ENCODE results near the gene MRPL14. TPM values are rescaled to one million over a fixed set of nuclear protein-coding genes. Genes with fewer than 3 reads are reported as not detected.
"Not testable (repeated sequence)": the region's sequence is repeated elsewhere in the genome, so short reads cannot be mapped to it uniquely, and the experiment has no call there.

The MRPL14 gene
- total RNA-seq, 1 experiment from 2014 or later, result 58.8 TPM

GRCh38 chr6:44156494-44157151, 29.4 kb upstream of the MRPL14 start:
- Histone ChIP-seq H3K4me1 (peaks cover 3% of the 10 kb centered on the region), H3K9me3 (replicated peaks) (no peaks in the 10 kb centered on the region), H3K27me3 (no peaks in the 10 kb centered on the region), H3K36me3 (no peaks in the 10 kb centered on the region), H3K4me3 (no peak overlapping the region), H3K27ac (no peak overlapping the region)
- DNase-seq, result no peak

GRCh38 chr6:44154067-44154466, 26.8 kb upstream of the MRPL14 start:
- Histone ChIP-seq H3K36me3 (no peaks in the 10 kb centered on the region), H3K4me3 (no peak overlapping the region), H3K27ac (no peak overlapping the region), H3K27me3 (no peaks in the 10 kb centered on the region), H3K4me1 (no peaks in the 10 kb centered on the region), H3K9me3 (replicated peaks) (no peaks in the 10 kb centered on the region)
- DNase-seq, result no peak

- H3K9me3 ChIP-seq (replicated peaks), result no peaks in the 10 kb centered on the region
- H3K27me3 ChIP-seq, result no peaks in the 10 kb centered on the region
- no peaks in the 10 kb centered on the region for H3K4me1 ChIP-seq
- H3K36me3 ChIP-seq, result no peaks in the 10 kb centered on the region
- no peak overlapping the region for H3K4me3 ChIP-seq
- no peak for DNase-seq
- H3K27ac ChIP-seq, result no peak overlapping the region
Measured at GRCh38 chr6:44152533-44152932, 25.3 kb upstream of the MRPL14 start.

GRCh38 chr6:44152109-44152461, 24.8 kb upstream of the MRPL14 start:
- Histone ChIP-seq H3K36me3 (no peaks in the 10 kb centered on the region), H3K27ac (no peak overlapping the region), H3K4me1 (no peaks in the 10 kb centered on the region), H3K4me3 (no peak overlapping the region), H3K9me3 (replicated peaks) (no peaks in the 10 kb centered on the region), H3K27me3 (no peaks in the 10 kb centered on the region)
- DNase-seq, result no peak

GRCh38 chr6:44151348-44152108, 24.3 kb upstream of the MRPL14 start:
- H3K27ac ChIP-seq, result no peak overlapping the region
- H3K4me3 ChIP-seq, result no peak overlapping the region
- H3K27me3 ChIP-seq, result no peaks in the 10 kb centered on the region
- H3K36me3 ChIP-seq, result no peaks in the 10 kb centered on the region
- H3K4me1 ChIP-seq, result no peaks in the 10 kb centered on the region
- H3K9me3 ChIP-seq (replicated peaks), result no peaks in the 10 kb centered on the region
- no peak for DNase-seq

GRCh38 chr6:44150317-44150917, 23.2 kb upstream of the MRPL14 start:
- no peaks in the 10 kb centered on the region for H3K27me3 ChIP-seq
- no peak overlapping the region for H3K4me3 ChIP-seq
- H3K4me1 ChIP-seq, result no peaks in the 10 kb centered on the region
- DNase-seq, result no peak
- no peaks in the 10 kb centered on the region for H3K9me3 ChIP-seq (replicated peaks)
- no peak overlapping the region for H3K27ac ChIP-seq
- no peaks in the 10 kb centered on the region; the same call in 1 of the 2 replicates for H3K36me3 ChIP-seq

- Histone ChIP-seq H3K4me1 (no peaks in the 10 kb centered on the region), H3K9me3 (replicated peaks) (no peaks in the 10 kb centered on the region), H3K27me3 (no peaks in the 10 kb centered on the region), H3K36me3 (no peaks in the 10 kb centered on the region; the same call in 1 of the 2 replicates), H3K4me3 (no peak overlapping the region), H3K27ac (no peak overlapping the region)
- no peak for DNase-seq
Measured at GRCh38 chr6:44149369-44150012, 22.2 kb upstream of the MRPL14 start.

- no peak for DNase-seq
- H3K36me3 ChIP-seq, result no peaks in the 10 kb centered on the region; the same call in 1 of the 2 replicates
- H3K4me1 ChIP-seq, result no peaks in the 10 kb centered on the region
Measured at GRCh38 chr6:44148306-44148705, 21.1 kb upstream of the MRPL14 start.

GRCh38 chr6:44147256-44147655, 20.0 kb upstream of the MRPL14 start:
- H3K9me3 ChIP-seq (replicated peaks), result no peaks in the 10 kb centered on the region
- no peaks in the 10 kb centered on the region for H3K27me3 ChIP-seq
- no peaks in the 10 kb centered on the region; the same call in 1 of the 2 replicates for H3K36me3 ChIP-seq
- no peaks in the 10 kb centered on the region for H3K4me1 ChIP-seq
- no peak overlapping the region for H3K4me3 ChIP-seq
- no peak for DNase-seq
- H3K27ac ChIP-seq, result no peak overlapping the region

More at GRCh38 chr6:44148306-44148705, 21.1 kb upstream of the MRPL14 start:
- Histone ChIP-seq H3K9me3 (replicated peaks) (no peaks in the 10 kb centered on the region), H3K27ac (no peak overlapping the region), H3K27me3 (no peaks in the 10 kb centered on the region), H3K4me3 (no peak overlapping the region)

- Histone ChIP-seq H3K9me3 (replicated peaks) (no peaks in the 10 kb centered on the region), H3K27ac (no peak overlapping the region), H3K4me3 (no peak overlapping the region), H3K27me3 (no peaks in the 10 kb centered on the region), H3K4me1 (no peaks in the 10 kb centered on the region), H3K36me3 (no peaks in the 10 kb centered on the region; the same call in 1 of the 2 replicates)
- DNase-seq, result no peak
Measured at GRCh38 chr6:44146685-44147084, 19.4 kb upstream of the MRPL14 start.

GRCh38 chr6:44145839-44146238, 18.6 kb upstream of the MRPL14 start:
- Histone ChIP-seq H3K36me3 (no peaks in the 10 kb centered on the region; the same call in 1 of the 2 replicates), H3K4me1 (no peaks in the 10 kb centered on the region), H3K27me3 (no peaks in the 10 kb centered on the region), H3K4me3 (no peak overlapping the region), H3K27ac (no peak overlapping the region), H3K9me3 (replicated peaks) (no peaks in the 10 kb centered on the region)
- DNase-seq, result no peak

GRCh38 chr6:44144536-44144935, 17.3 kb upstream of the MRPL14 start:
- H3K36me3 ChIP-seq, H3K4me3 ChIP-seq, H3K27ac ChIP-seq: not testable (repeated sequence)

GRCh38 chr6:44143731-44144130, 16.5 kb upstream of the MRPL14 start:
- DNase-seq, result no peak
- no peak overlapping the region for H3K27ac ChIP-seq
- no peaks in the 10 kb centered on the region; the same call in 1 of the 2 replicates for H3K36me3 ChIP-seq
- H3K27me3 ChIP-seq, result no peaks in the 10 kb centered on the region
- H3K9me3 ChIP-seq (replicated peaks), result no peaks in the 10 kb centered on the region
- H3K4me3 ChIP-seq, result no peak overlapping the region
- H3K4me1 ChIP-seq, result no peaks in the 10 kb centered on the region

More at GRCh38 chr6:44144536-44144935, 17.3 kb upstream of the MRPL14 start:
- H3K27me3 ChIP-seq; DNase-seq; H3K9me3 ChIP-seq (replicated peaks); H3K4me1 ChIP-seq: not testable (repeated sequence)

GRCh38 chr6:44142835-44143234, 15.6 kb upstream of the MRPL14 start:
- H3K27ac ChIP-seq, result no peak overlapping the region
- DNase-seq, result no peak
- H3K36me3 ChIP-seq, result no peaks in the 10 kb centered on the region; the same call in 1 of the 2 replicates
- H3K9me3 ChIP-seq (replicated peaks), result no peaks in the 10 kb centered on the region
- no peak overlapping the region for H3K4me3 ChIP-seq
- no peaks in the 10 kb centered on the region for H3K27me3 ChIP-seq
- H3K4me1 ChIP-seq, result no peaks in the 10 kb centered on the region

GRCh38 chr6:44139351-44139743, 12.1 kb upstream of the MRPL14 start:
- H3K9me3 ChIP-seq (replicated peaks), result no peaks in the 10 kb centered on the region
- H3K27ac ChIP-seq, result no peak overlapping the region
- no peaks in the 10 kb centered on the region for H3K27me3 ChIP-seq
- no peaks in the 10 kb centered on the region for H3K36me3 ChIP-seq
- H3K4me3 ChIP-seq, result no peak overlapping the region
- no peaks in the 10 kb centered on the region for H3K4me1 ChIP-seq
- no peak for DNase-seq
